ENCODE measurements around the gene GRIK1.
"Not testable (repeated sequence)": the region's sequence is repeated elsewhere in the genome, so short reads cannot be mapped to it uniquely, and the experiment has no call there.

The GRIK1 gene

GRCh38 chr21:29939924-29940275, at the start of gene GRIK1:
Gene GRIK1, minus strand, starts transcription at chr21:29939996.
- intact Hi-C loops (cut with DNase I): no loop called here
- peak in 8 of 10 donors; percentile 11 to 89 (median 30) for DNase-seq

GRCh38 chr21:29987762-29988161, 48.0 kb upstream of the GRIK1 start:
- intact Hi-C loops (cut with DNase I): no loop called here
- DNase-seq: no peak

GRCh38 chr21:29985866-29986265, 46.1 kb upstream of the GRIK1 start:
- intact Hi-C loops (cut with DNase I): no loop called here
- peak in 2 of 10 donors; percentile 35 to 52 for DNase-seq

GRCh38 chr21:29979043-29979442, 39.2 kb upstream of the GRIK1 start:
- intact Hi-C loops (cut with DNase I): no loop called here
- DNase-seq: no peak

GRCh38 chr21:29975776-29976175, 36.0 kb upstream of the GRIK1 start:
- intact Hi-C loops (cut with DNase I): no loop called here
- no peak for DNase-seq

- intact Hi-C loops (cut with DNase I): no loop called here
- DNase-seq: no peak
Observed at GRCh38 chr21:29973258-29973657, 33.5 kb upstream of the GRIK1 start.

GRCh38 chr21:29961291-29962027, 21.7 kb upstream of the GRIK1 start:
- intact Hi-C loops (cut with DNase I): no loop called here
- no peak for DNase-seq

GRCh38 chr21:29958551-29958950, 18.8 kb upstream of the GRIK1 start:
- intact Hi-C loops (cut with DNase I): no loop called here
- no peak for DNase-seq

GRCh38 chr21:29958035-29958434, 18.2 kb upstream of the GRIK1 start:
- intact Hi-C loops (cut with DNase I); DNase-seq: not testable (repeated sequence)

GRCh38 chr21:29953690-29954089, 13.9 kb upstream of the GRIK1 start:
- no peak for DNase-seq
- intact Hi-C loops (cut with DNase I): no loop called here

GRCh38 chr21:29953072-29953471, 13.3 kb upstream of the GRIK1 start:
- DNase-seq: peak in 1 of 10 donors; percentile 38
- intact Hi-C loops (cut with DNase I): no loop called here

GRCh38 chr21:29951911-29952310, 12.1 kb upstream of the GRIK1 start:
- intact Hi-C loops (cut with DNase I): no loop called here

GRCh38 chr21:29949991-29950390, 10.2 kb upstream of the GRIK1 start:
- intact Hi-C loops (cut with DNase I): no loop called here
- no peak for DNase-seq

More at GRCh38 chr21:29951911-29952310, 12.1 kb upstream of the GRIK1 start:
- no peak for DNase-seq

GRCh38 chr21:29947119-29947518, 7.3 kb upstream of the GRIK1 start:
- no peak for DNase-seq
- intact Hi-C loops (cut with DNase I): no loop called here

- no peak for DNase-seq
- intact Hi-C loops (cut with DNase I): no loop called here
Observed at GRCh38 chr21:29943885-29944284, 4.1 kb upstream of the GRIK1 start.

- DNase-seq: no peak
- intact Hi-C loops (cut with DNase I): no loop called here
Observed at GRCh38 chr21:29942034-29942433, 2.2 kb upstream of the GRIK1 start.

- DNase-seq: no peak
- intact Hi-C loops (cut with DNase I): no loop called here
Observed at GRCh38 chr21:29940991-29941390, 1.2 kb upstream of the GRIK1 start.

GRCh38 chr21:29940361-29940760, 565 bp upstream of the GRIK1 start:
- intact Hi-C loops (cut with DNase I): no loop called here
- no peak for DNase-seq

- DNase-seq: peak in 9 of 10 donors; percentile 21 to 90 (median 32)
- intact Hi-C loops (cut with DNase I): no loop called here
Observed at GRCh38 chr21:29939104-29939923, 482 bp downstream of the GRIK1 start.

- intact Hi-C loops (cut with DNase I): no loop called here
- DNase-seq: no peak
Observed at GRCh38 chr21:29938776-29939103, 1.1 kb downstream of the GRIK1 start.

- intact Hi-C loops (cut with DNase I): no loop called here
- DNase-seq: no peak
Observed at GRCh38 chr21:29933088-29933487, 6.7 kb downstream of the GRIK1 start.

GRCh38 chr21:29928537-29928936, 11.3 kb downstream of the GRIK1 start:
- DNase-seq: no peak
- intact Hi-C loops (cut with DNase I): no loop called here

Data from posterior cingulate gyrus (tissue), 11 donors.